PC-9 (cell line): ENCODE results near the gene TFAP2D. TPM values are rescaled to one million over a fixed set of nuclear protein-coding genes. Genes with fewer than 3 reads are reported as not detected.

Experiments
- BruUV-seq: library from RNA; stranded (reverse); fragments of 400-500 nt; replicated peaks from 2 replicates; lab custom pipeline; 2021; lab: Mats Ljungman, UMichigan
- CTCF ChIA-PET: fragments of 300-600 bp; sonication (Branson Sonifier 250); formaldehyde crosslinking; loops from one replicate; lab custom pipeline; 2022; ENCODE audit warnings: antibody characterized with exemption; lab: Charles Lee
- POLR2A ChIA-PET: fragments of 300-600 bp; sonication (Branson Sonifier 250); formaldehyde crosslinking; loops from one replicate; lab custom pipeline; 2022; ENCODE audit warnings: antibody characterized with exemption; ENCODE audit not compliant: unreplicated experiment; lab: Charles Lee
- DNase-seq, 2 experiments: peaks; one replicate each; pipeline versions ENCODE4 v3.0.0 to v3.0.0-alpha.2; 2015 to 2022; ENCODE audit warnings: mixed read lengths in 1 of 2
- H2AFZ ChIP-seq: fragments of 200-600 bp; sonication (generic); 2 replicates; pipeline ENCODE4 v1.8.1; 2017; ENCODE audit warnings: antibody characterized with exemption
- H3F3A ChIP-seq: fragments of 200-600 bp; sonication (generic); 2 replicates; pipeline ENCODE4 v1.8.1; 2017; ENCODE audit warnings: antibody characterized with exemption, mild to moderate bottlenecking, low read depth; ENCODE audit not compliant: insufficient read depth
- H3K27ac ChIP-seq: fragments of 200-600 bp; sonication (generic); 2 replicates; pipeline ENCODE4 v1.6.1; 2016; ENCODE audit warnings: mixed run types
- H3K27me3 ChIP-seq: fragments of 200-600 bp; sonication (generic); 2 replicates; pipeline ENCODE4 v1.6.1; 2016; ENCODE audit warnings: low read depth, mixed run types; ENCODE audit not compliant: insufficient read depth
- H3K36me3 ChIP-seq: fragments of 200-600 bp; sonication (generic); 2 replicates; pipeline ENCODE4 v1.6.1; 2016; ENCODE audit warnings: low read depth, mixed run types
- H3K4me1 ChIP-seq: fragments of 200-600 bp; sonication (generic); replicated peaks from 2 replicates; pipeline ENCODE4 v1.6.1; 2016; ENCODE audit warnings: mixed run types; ENCODE audit not compliant: insufficient read depth
- H3K4me2 ChIP-seq: fragments of 200-600 bp; sonication (generic); 2 replicates; pipeline ENCODE4 v1.6.1; 2017; ENCODE audit warnings: mixed run types
- H3K4me3 ChIP-seq: fragments of 200-600 bp; sonication (generic); 2 replicates; pipeline ENCODE4 v1.6.1; 2016; ENCODE audit warnings: mixed run types
- H3K79me2 ChIP-seq: fragments of 200-600 bp; sonication (generic); 2 replicates; pipeline ENCODE4 v1.6.1; 2017; ENCODE audit warnings: low read depth, mixed run types
- H3K9me2 ChIP-seq: fragments of 200-600 bp; sonication (generic); 2 replicates; pipeline ENCODE4 v1.8.1; 2017; ENCODE audit warnings: mild to moderate bottlenecking; ENCODE audit not compliant: insufficient read depth
- H3K9me3 ChIP-seq: fragments of 200-600 bp; sonication (generic); 2 replicates; pipeline ENCODE4 v1.8.1; 2016; ENCODE audit warnings: low read depth; ENCODE audit not compliant: insufficient read depth
- H4K20me1 ChIP-seq: fragments of 200-600 bp; sonication (generic); 2 replicates; pipeline ENCODE4 v1.8.1; 2017; ENCODE audit not compliant: insufficient read depth
- CTCF ChIP-seq: fragments of 200-600 bp; sonication (generic); conservative IDR thresholded peaks from 2 replicates; pipeline ENCODE4 v1.6.1; 2017; ENCODE audit warnings: mixed run types, antibody characterized with exemption, mild to moderate bottlenecking, moderate library complexity
- EZH2 ChIP-seq: fragments of 200-600 bp; sonication (generic); IDR thresholded peaks from 2 replicates; pipeline ENCODE4 v1.8.0; 2017; ENCODE audit warnings: antibody characterized with exemption, low read depth
- intact Hi-C: fragments of 100-400 bp; cut with micrococcal nuclease; formaldehyde crosslinking; loops from one replicate; pipeline ENCODE4 v1.10.0; 2022; ENCODE audit not compliant: unreplicated experiment
- total RNA-seq: library from RNA; stranded (reverse); gene quantifications from 2 replicates; pipeline ENCODE4 v1.2.3, GENCODE V29; 2021

Gene TFAP2D
- total RNA-seq, 1 experiment from 2014 or later = not detected

- Histone ChIP-seq H3K9me3 (no peaks in the 10 kb centered on the region), H4K20me1 (no peaks in the 10 kb centered on the region), H3K4me1 (no peaks in the 10 kb centered on the region), H2AFZ (no peak overlapping the region), H3K9me2 (no peaks in the 10 kb centered on the region), H3K4me3 (no peak overlapping the region), H3K4me2 (no peak overlapping the region), H3K36me3 (no peaks in the 10 kb centered on the region), H3K79me2 (no peaks in the 10 kb centered on the region), H3K27ac (no peak overlapping the region), H3F3A (no peaks in the 10 kb centered on the region), H3K27me3 (no peaks in the 10 kb centered on the region)
- intact Hi-C loops = no loop called here
- ChIA-PET CTCF (no interaction called here), POLR2A (no interaction called here)
- BruUV-seq = no TSS peak
- TF ChIP-seq EZH2 (no peak), CTCF (no peak)
- no peak for DNase-seq
Measured at GRCh38 chr6:50762798-50763197, 49.5 kb downstream of the TFAP2D start.

- no peak overlapping the region for H3K4me3 ChIP-seq
- no peaks in the 10 kb centered on the region for H3K9me3 ChIP-seq
- no peak overlapping the region for H3K27ac ChIP-seq
- BruUV-seq = no TSS peak
- H3K27me3 ChIP-seq = no peaks in the 10 kb centered on the region
- no peak for TF ChIP-seq EZH2
- TF ChIP-seq CTCF = no peak
- no peak overlapping the region for H3K4me2 ChIP-seq
- DNase-seq = no peak
- no peaks in the 10 kb centered on the region for H3K36me3 ChIP-seq
- intact Hi-C loops = no loop called here
- H4K20me1 ChIP-seq = no peaks in the 10 kb centered on the region
- ChIA-PET CTCF (no interaction called here), POLR2A (no interaction called here)
- H3K79me2 ChIP-seq = no peaks in the 10 kb centered on the region
- H3K9me2 ChIP-seq = no peaks in the 10 kb centered on the region
- H2AFZ ChIP-seq = no peak overlapping the region
- H3F3A ChIP-seq = no peaks in the 10 kb centered on the region
- no peaks in the 10 kb centered on the region for H3K4me1 ChIP-seq
Measured at GRCh38 chr6:50778696-50779095, 65.4 kb downstream of the TFAP2D start.

- CTCF ChIA-PET = no interaction called here
- no peak overlapping the region for H3K4me3 ChIP-seq
- no peak overlapping the region for H2AFZ ChIP-seq
- no TSS peak for BruUV-seq
- POLR2A ChIA-PET = no interaction called here
- H3K4me1 ChIP-seq = no peaks in the 10 kb centered on the region
- H3K9me2 ChIP-seq = no peaks in the 10 kb centered on the region
- H3K9me3 ChIP-seq = no peaks in the 10 kb centered on the region
- no peaks in the 10 kb centered on the region for H3K79me2 ChIP-seq
- H3K27ac ChIP-seq = no peak overlapping the region
- DNase-seq = no peak
- H3F3A ChIP-seq = no peaks in the 10 kb centered on the region
- no peaks in the 10 kb centered on the region for H3K36me3 ChIP-seq
- H4K20me1 ChIP-seq = no peaks in the 10 kb centered on the region
- H3K4me2 ChIP-seq = no peak overlapping the region
- TF ChIP-seq EZH2 = no peak
- TF ChIP-seq CTCF = no peak
- H3K27me3 ChIP-seq = no peaks in the 10 kb centered on the region
- intact Hi-C loops = no loop called here
Measured at GRCh38 chr6:50780382-50780781, 67.1 kb downstream of the TFAP2D start.
